Neuron (in vitro differentiated cells): ENCODE results near the gene HDLBP.

Experiments used
- H2AFZ ChIP-seq: one replicate; pipeline ENCODE4 v1.6.1; 2013; ENCODE audit warnings: low read depth, mild to moderate bottlenecking, inconsistent platforms, low read length, moderate library complexity
- H3K27me3 ChIP-seq: one replicate; pipeline ENCODE4 v1.6.1; 2013; ENCODE audit warnings: low read length; ENCODE audit not compliant: insufficient read depth
- H3K36me3 ChIP-seq: one replicate; pipeline ENCODE4 v1.6.1; 2013; ENCODE audit warnings: low read length; ENCODE audit not compliant: insufficient read depth
- H3K4me1 ChIP-seq: one replicate; pipeline ENCODE4 v1.6.1; 2013; ENCODE audit warnings: low read length; ENCODE audit not compliant: insufficient read depth
- H3K4me3 ChIP-seq: 2 replicates; pipeline ENCODE4 v1.5.1; 2013; ENCODE audit warnings: mild to moderate bottlenecking, low read length, moderate library complexity
- H3K9me3 ChIP-seq: one replicate; pipeline ENCODE4 v1.6.1; 2013; ENCODE audit warnings: low read length

HDLBP gene

DNA sequence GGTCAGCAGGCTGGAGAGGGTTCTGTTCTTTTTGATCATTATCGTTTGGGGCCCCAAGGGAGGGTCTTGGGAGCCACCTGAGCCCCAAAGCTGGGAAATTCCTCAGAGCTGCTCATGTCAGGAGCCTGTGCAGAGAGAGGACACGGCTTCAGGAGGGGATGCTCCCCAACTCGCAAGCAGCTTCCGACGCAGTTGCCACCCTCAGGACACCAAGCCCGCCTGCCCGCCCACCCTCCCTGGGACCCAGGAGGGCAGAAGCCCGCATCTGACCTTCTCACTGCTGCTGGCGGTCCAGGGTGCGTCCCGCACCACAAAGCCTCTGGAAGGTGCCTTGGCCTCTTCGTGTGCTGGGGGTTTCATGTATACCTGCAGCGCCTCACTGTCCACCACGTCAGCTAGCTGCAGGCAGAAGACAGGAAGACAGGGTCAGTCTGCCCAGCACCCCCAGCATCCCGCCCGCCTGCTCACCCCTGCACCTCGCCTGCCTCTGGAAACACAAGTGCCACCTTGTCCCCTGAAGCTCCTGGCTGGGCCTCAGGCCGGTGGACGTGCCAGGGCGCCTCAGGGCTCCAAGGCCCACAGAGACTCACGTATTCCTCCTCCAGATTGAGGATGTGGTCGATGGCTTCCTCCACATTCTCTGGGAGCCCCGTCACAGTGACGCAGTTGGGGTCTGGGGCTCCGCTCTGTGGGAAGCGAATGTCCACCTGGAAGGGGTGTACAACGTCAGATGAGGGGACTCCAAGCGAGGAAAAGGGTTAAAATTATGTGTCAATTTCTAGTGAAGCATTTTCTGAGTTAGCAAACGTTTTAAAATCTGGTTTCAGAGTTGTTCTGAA, 85.7 kb downstream of the HDLBP start:
- no peaks in the 10 kb centered on the region for H3K4me1 ChIP-seq
- no peak overlapping the region for H3K4me3 ChIP-seq
- no peaks in the 10 kb centered on the region for H3K9me3 ChIP-seq
- H3K27me3 ChIP-seq, result no peaks in the 10 kb centered on the region
- no peak overlapping the region for H2AFZ ChIP-seq
- peaks cover 77% of the 10 kb centered on the region for H3K36me3 ChIP-seq

GRCh38 chr2:241228860-241229516, 86.5 kb downstream of the HDLBP start:
- peaks cover 69% of the 10 kb centered on the region for H3K36me3 ChIP-seq
- H3K9me3 ChIP-seq, result no peaks in the 10 kb centered on the region
- no peak overlapping the region for H2AFZ ChIP-seq
- no peaks in the 10 kb centered on the region for H3K27me3 ChIP-seq
- H3K4me1 ChIP-seq, result no peaks in the 10 kb centered on the region
- H3K4me3 ChIP-seq, result no peak overlapping the region

GRCh38 chr2:241228081-241228859, 87.2 kb downstream of the HDLBP start:
- Histone ChIP-seq H3K36me3 (peaks cover 62% of the 10 kb centered on the region), H3K4me1 (no peaks in the 10 kb centered on the region), H3K9me3 (no peaks in the 10 kb centered on the region)

DNA sequence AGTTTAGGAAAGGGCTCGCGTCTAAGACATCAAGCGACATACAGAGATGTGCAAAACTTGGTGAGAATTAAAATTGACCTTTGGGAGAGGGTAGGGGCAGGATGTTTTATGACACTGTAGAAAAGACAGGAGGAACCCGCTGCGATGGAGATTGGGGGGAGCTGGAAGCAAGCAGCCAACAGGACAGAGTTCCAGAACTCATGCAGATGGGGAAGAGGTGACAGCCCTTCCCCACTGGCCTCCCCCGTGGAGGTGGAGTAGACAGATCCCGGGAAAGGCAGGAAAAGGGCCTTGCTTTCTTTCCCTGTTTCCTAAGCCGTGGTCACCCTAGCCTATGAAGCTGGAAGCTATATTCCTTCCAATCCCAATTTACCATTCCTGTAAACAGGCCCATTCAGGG, 87.9 kb downstream of the HDLBP start:
- Histone ChIP-seq H3K4me1 (no peaks in the 10 kb centered on the region), H3K9me3 (no peaks in the 10 kb centered on the region), H2AFZ (no peak overlapping the region), H3K27me3 (no peaks in the 10 kb centered on the region), H3K4me3 (no peak overlapping the region), H3K36me3 (peaks cover 55% of the 10 kb centered on the region)

More at GRCh38 chr2:241228081-241228859, 87.2 kb downstream of the HDLBP start:
- no peak overlapping the region for H3K4me3 ChIP-seq
- H2AFZ ChIP-seq, result no peak overlapping the region
- H3K27me3 ChIP-seq, result no peaks in the 10 kb centered on the region

GRCh38 chr2:241226723-241227572, 88.5 kb downstream of the HDLBP start:
- Histone ChIP-seq H3K4me1 (no peaks in the 10 kb centered on the region), H3K27me3 (no peaks in the 10 kb centered on the region), H3K9me3 (no peaks in the 10 kb centered on the region), H3K36me3 (peaks cover 52% of the 10 kb centered on the region), H3K4me3 (no peak overlapping the region), H2AFZ (no peak overlapping the region)

DNA sequence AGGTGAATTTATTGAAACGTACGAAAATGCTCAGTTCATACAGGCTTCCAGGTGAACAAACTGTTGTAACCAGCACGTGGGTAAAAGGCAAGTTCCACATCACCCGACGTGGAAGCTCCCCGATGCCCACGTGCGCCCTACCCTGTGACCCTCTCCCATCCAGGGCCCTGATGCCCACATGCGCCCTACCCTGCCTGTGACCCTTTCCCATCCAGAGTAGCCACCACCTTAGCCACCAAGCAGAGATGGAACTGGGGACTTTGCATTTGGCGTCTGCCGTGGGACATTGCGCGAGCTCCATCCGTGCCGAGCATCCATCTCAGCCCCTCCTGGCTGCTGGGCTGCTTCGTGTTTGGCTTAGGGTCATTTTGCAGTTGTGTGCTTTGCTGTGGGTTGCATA, 89.5 kb downstream of the HDLBP start:
- Histone ChIP-seq H3K9me3 (no peaks in the 10 kb centered on the region), H3K4me3 (no peak overlapping the region), H2AFZ (no peak overlapping the region), H3K27me3 (no peaks in the 10 kb centered on the region), H3K4me1 (no peaks in the 10 kb centered on the region), H3K36me3 (peaks cover 44% of the 10 kb centered on the region)

- H3K4me3 ChIP-seq, result no peak overlapping the region
- H2AFZ ChIP-seq, result no peak overlapping the region
- no peaks in the 10 kb centered on the region for H3K4me1 ChIP-seq
- H3K27me3 ChIP-seq, result no peaks in the 10 kb centered on the region
- H3K9me3 ChIP-seq, result no peaks in the 10 kb centered on the region
- peaks cover 40% of the 10 kb centered on the region for H3K36me3 ChIP-seq
These were observed 89.9 kb downstream of the HDLBP start for GRCh38 chr2:241225545-241225944.

DNA sequence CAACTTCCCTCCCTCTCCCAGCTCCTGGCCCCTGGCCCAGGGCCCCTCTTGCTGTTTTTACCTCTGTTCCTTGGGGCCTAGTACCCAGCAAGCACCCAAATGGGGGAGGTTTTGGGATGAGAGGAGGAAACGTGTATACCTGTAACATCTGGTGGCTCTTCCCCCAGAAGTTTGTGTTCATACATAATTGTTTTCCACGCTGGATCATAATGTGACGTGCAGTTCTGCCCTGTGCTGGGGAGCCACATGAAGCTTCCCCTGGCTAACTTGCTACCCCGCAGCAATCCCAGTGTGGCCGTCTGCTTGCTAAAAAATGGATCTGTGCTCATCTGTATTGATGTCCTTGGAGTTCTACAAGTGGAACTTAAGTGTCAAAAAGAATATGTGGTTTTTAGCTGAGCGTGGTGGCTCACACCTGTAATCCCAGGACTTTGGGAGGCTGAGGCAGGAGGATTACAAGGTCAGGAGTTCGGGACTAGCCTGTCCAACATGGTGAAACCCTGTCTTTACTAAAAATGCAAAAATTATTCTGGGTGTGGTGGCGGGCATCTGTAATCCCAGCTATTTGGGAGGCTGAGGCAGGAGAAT, 90.5 kb downstream of the HDLBP start:
- Histone ChIP-seq H3K4me3 (no peak overlapping the region), H3K9me3 (no peaks in the 10 kb centered on the region), H3K4me1 (no peaks in the 10 kb centered on the region), H2AFZ (no peak overlapping the region), H3K27me3 (no peaks in the 10 kb centered on the region), H3K36me3 (peaks cover 34% of the 10 kb centered on the region)

DNA sequence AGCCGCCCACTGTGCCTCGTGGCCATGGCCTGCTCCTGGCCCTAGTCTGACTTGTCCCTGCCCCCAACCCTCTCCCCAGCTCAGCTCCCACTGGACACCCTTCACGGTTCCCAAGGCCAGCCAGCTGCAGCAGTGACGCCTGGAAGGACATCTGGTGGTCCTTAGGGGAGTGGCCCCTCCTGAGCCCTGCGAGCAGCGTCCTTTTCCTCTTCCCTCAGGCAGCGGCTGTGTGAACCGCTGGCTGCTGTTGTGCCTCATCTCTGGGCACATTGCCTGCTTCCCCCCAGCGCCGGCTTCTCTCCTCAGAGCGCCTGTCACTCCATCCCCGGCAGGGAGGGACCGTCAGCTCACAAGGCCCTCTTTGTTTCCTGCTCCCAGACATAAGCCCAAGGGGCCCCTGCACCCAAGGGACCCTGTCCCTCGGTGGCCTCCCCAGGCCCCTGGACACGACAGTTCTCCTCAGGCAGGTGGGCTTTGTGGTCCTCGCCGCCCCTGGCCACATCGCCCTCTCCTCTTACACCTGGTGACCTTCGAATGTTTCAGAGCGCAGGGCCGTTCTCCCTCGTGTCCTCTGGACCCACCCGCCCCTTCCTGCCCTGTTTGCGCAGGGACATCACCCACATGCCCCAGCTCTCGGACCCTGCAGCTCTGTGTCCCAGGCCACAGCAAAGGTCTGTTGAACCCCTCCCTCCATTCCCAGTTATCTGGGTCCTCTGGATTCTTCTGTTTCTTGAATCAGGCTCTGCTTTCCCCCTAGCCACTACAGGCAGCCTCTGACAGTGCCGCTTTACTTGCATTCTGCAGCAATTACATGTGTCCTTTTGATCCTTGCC, 91.2 kb downstream of the HDLBP start:
- Histone ChIP-seq H3K36me3 (peaks cover 27% of the 10 kb centered on the region), H3K27me3 (no peaks in the 10 kb centered on the region), H3K4me3 (no peak overlapping the region), H2AFZ (no peak overlapping the region), H3K4me1 (peaks cover 6% of the 10 kb centered on the region), H3K9me3 (no peaks in the 10 kb centered on the region)

DNA sequence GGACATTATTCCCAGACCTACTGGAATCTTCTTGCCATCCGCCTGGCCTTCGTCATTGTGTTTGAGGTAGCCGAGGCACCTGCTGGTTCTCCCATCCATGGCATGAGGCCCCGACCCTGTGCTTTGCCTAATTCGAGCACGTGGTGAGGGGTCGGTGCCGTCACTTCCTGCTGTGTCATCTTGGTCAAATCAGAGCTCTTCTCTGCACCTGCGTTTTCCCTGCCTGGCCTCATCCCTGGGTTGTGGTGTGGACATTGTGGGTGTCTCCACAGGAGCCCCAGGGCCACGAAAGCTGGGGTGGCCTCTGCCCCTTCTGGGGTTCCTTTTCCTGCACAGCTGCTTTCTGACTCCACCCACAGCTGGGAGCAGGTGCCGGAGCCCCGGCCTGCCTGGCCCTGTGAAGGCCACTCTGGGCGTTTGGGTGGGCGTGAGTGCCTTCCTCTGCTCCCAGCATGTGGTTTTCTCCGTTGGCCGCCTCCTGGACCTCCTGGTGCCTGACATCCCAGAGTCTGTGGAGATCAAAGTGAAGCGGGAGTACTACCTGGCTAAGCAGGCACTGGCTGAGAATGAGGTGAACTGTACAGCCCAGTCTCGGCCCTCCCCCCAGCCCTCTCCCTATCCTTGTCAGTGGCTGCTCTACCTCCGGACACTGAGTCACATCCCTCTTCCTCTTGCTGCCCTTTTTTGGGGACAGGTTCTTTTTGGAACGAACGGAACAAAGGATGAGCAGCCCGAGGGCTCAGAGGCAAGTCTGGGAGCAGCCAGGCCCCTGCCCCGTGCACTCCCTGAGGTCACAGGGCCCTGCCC, 92.1 kb downstream of the HDLBP start:
- Histone ChIP-seq H3K27me3 (no peaks in the 10 kb centered on the region), H3K9me3 (no peaks in the 10 kb centered on the region), H3K4me3 (no peak overlapping the region), H2AFZ (no peak overlapping the region), H3K4me1 (peaks cover 14% of the 10 kb centered on the region), H3K36me3 (peaks cover 19% of the 10 kb centered on the region)

DNA sequence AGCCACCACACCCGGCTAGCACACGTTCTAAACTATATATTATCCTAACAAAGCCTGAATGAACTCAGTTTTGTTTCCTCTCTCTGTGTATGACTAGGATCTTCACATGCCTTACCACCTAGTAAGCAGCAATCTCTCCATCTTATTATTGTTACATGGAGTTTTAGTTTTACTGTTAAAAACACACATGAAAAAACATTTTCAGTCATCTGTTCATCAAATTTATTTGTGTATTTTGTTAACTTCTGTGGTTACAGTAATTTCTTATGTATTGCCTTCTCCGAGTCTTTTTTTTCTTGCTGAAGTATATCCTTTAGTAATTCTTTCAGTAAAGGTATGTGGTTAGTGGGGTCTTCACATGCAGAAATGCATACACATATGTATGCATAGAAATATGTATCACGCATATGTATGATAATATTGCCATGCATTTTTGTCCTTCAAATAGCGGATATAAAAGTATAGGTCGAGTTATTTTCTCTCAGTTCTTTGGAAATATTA, 95.6 kb downstream of the HDLBP start:
- Histone ChIP-seq H2AFZ (no peak overlapping the region), H3K4me3 (no peak overlapping the region), H3K27me3 (peaks cover 3% of the 10 kb centered on the region), H3K4me1 (peaks cover 15% of the 10 kb centered on the region), H3K9me3 (no peaks in the 10 kb centered on the region), H3K36me3 (no peaks in the 10 kb centered on the region)
